Ascending aorta (tissue), 2 donors: ENCODE measurements around the gene ACAA2. TPM values are rescaled to one million over a fixed set of nuclear protein-coding genes. Genes with fewer than 3 reads are reported as not detected.

Experiments
- DNase-seq, 2 donors: peaks; one replicate each; pipeline ENCODE4 v3.0.0-alpha.2; 2019; ENCODE audit warnings: low spot score in 2 of 2
- H3K27ac ChIP-seq, 2 donors: fragments of 200-600 bp; sonication (generic); one replicate each; pipeline ENCODE4 v1.5.1; 2016 to 2017; ENCODE audit warnings: mild to moderate bottlenecking in 1 of 2
- H3K27me3 ChIP-seq: fragments of 200-600 bp; sonication (generic); one replicate; pipeline ENCODE4 v1.5.1; 2017
- H3K36me3 ChIP-seq, 2 donors: fragments of 200-600 bp; sonication (generic); one replicate each; pipeline ENCODE4 v1.5.1; 2016
- H3K4me1 ChIP-seq, 2 donors: fragments of 200-600 bp; sonication (generic); one replicate each; pipeline ENCODE4 v1.5.1; 2016 to 2017; ENCODE audit warnings: mild to moderate bottlenecking in 1 of 2
- H3K4me3 ChIP-seq, 2 donors: fragments of 200-600 bp; sonication (generic); one replicate each; pipeline ENCODE4 v1.5.1; 2016 to 2017; ENCODE audit warnings: mild to moderate bottlenecking in 1 of 2
- H3K9me3 ChIP-seq, 2 donors: fragments of 200-600 bp; sonication (generic); one replicate each; pipeline ENCODE4 v1.5.1; 2016
- CTCF ChIP-seq, 3 experiments: fragments of 200-600 bp in 2 of 3; fragments of 450-650 bp in 1 of 3; sonication (generic) in 2 of 3; IDR thresholded peaks; one replicate each; pipeline ENCODE4 v1.5.1; 2016 to 2019; ENCODE audit warnings: antibody characterized with exemption in 3 of 3, mild to moderate bottlenecking in 1 of 3, moderate library complexity in 1 of 3
- intact Hi-C: fragments of 100-400 bp; cut with DNase I; formaldehyde crosslinking; loops from one replicate; pipeline ENCODE4 v1.15.1; 2023
- total RNA-seq: library from RNA; depleted of rRNA; stranded (reverse); fragments of >200 nt; gene quantifications from one replicate; pipeline ENCODE4 v1.1.0, GENCODE V29; 2016

The ACAA2 gene
- total RNA-seq, 1 donor from 2014 or later = 33.4 TPM

DNA sequence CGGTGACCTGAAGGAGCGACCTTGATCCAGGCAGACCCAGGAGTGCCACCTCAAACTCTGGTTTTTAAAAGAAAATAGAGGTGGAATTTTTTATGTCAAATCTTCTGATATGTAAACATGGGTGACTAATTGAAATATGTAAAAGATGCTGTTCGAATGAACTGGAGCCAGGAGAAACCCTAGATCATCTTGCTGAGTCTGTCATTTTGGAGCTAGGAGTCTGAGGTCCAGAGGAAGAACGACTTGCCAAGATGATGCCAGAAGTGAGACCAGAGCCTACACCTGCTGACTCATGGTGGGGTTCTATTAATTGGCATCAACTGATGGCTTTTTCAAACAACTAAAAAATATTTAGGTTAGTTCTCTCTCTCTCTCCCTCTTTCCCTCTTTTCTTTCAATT lies 74.1 kb downstream of the ACAA2 start:
- Histone ChIP-seq H3K4me3 (no peak overlapping the region), H3K36me3 (no peaks in the 10 kb centered on the region), H3K27me3 (no peaks in the 10 kb centered on the region), H3K27ac (no peak overlapping the region), H3K9me3 (no peaks in the 10 kb centered on the region), H3K4me1 (no peaks in the 10 kb centered on the region)
- no peak for DNase-seq
- no peak for TF ChIP-seq CTCF (IDR thresholded peaks at IDR 0.05)
- intact Hi-C loops = no loop called here

DNA sequence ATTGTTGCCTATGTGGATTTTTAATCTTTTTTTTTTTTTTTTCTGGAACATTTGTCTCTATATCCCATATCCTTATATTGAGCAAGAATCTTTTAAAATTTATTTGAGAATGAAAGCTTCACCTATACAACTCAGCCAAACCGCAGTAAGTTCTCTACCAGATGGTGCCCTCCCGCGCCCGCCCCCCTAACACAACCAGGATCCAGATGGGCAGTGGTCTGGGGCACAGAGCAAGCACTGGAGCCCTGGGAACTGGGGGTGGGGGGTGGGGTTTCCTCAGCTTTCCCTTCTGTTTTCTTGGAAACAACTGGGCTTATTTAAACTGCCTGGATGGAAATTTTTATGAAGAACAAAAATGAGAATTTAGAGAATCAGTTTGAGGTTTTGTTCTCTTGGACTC lies 74.6 kb downstream of the ACAA2 start:
- no peaks in the 10 kb centered on the region for H3K4me1 ChIP-seq
- H3K36me3 ChIP-seq = no peaks in the 10 kb centered on the region
- DNase-seq = no peak
- H3K9me3 ChIP-seq = no peaks in the 10 kb centered on the region
- H3K27ac ChIP-seq = no peak overlapping the region
- no peak for TF ChIP-seq CTCF (IDR thresholded peaks at IDR 0.05)
- no peaks in the 10 kb centered on the region for H3K27me3 ChIP-seq
- intact Hi-C loops = no loop called here
- H3K4me3 ChIP-seq = no peak overlapping the region

DNA sequence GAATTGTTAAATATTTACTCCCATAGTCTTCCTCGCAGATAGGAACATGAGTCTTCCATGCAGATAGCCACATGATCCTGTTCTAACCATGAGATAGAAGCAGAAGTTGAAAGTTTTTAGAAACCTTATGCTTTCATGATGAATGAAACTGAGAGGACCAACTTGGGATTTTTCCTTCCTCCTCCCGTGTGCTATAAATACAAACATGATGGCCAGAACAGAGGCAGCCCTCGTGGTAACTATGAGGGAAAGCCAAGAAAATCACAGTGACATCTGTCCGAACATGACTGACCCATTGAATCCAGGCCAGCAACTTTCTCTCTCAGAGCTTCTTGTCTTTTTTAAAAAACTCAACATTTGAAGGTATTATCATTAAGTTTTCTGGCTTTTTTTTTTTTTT lies 78.5 kb downstream of the ACAA2 start:
- no peak for DNase-seq
- intact Hi-C loops = no loop called here
- TF ChIP-seq CTCF (IDR thresholded peaks at IDR 0.05) = no peak
- Histone ChIP-seq H3K27me3 (no peaks in the 10 kb centered on the region), H3K36me3 (no peaks in the 10 kb centered on the region), H3K4me1 (no peaks in the 10 kb centered on the region), H3K4me3 (no peak overlapping the region), H3K9me3 (no peaks in the 10 kb centered on the region), H3K27ac (no peak overlapping the region)

DNA sequence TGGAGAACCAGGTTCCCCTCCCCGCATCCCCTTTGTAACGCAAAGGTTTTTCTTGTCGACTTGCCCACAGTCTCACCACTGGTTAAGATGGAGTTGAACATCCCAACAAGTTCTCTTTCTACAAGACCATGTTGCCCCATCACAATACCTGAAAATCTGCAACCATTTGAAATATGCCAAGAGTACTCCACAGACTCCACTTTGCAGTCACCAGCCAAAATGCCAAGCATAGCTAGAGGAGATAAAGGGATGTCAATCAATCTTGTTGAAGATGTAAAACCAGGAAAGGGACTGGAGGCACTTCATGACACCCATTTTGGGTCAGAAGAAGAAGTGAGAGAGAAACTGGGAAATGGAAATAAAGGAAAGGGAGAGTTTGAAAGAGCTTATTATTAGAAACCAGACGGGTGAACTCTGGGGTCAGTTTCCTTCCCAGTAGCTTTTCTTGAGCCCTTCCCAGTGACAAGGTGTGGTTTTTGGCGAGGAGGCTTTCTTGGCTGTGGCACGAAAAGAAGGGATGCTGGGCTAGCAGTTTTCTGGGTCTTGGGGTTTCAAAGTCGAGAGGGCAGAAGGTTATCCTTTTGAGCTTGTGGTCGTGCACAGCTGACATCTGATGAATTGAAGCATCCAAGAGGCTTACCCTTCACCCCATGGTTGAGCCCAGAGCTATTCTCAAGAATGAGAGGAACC lies 79.3 kb downstream of the ACAA2 start:
- Histone ChIP-seq H3K4me1 (no peaks in the 10 kb centered on the region), H3K27ac (no peak overlapping the region), H3K27me3 (no peaks in the 10 kb centered on the region), H3K36me3 (no peaks in the 10 kb centered on the region), H3K9me3 (no peaks in the 10 kb centered on the region), H3K4me3 (no peak overlapping the region)
- no peak for TF ChIP-seq CTCF (IDR thresholded peaks at IDR 0.05)
- intact Hi-C loops = no loop called here
- DNase-seq = no peak

DNA sequence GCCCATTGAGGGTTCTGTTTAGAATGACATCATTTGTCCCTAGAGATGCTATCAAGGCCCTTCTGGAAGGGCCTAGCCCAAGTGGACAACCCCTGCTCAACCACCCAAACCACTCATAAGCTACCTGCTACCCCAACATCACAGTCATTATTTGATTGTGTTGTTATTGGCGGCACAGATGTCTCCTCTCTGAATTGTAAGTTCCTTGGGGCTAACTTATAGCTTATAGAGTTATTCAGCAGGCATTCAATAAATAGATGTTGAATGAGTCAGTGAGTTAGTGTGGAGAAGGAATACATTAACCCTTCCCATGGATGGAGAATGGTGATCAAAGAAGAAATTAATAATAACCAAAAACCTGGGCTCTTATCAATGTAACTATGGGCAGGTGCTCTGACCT lies 80.0 kb downstream of the ACAA2 start:
- TF ChIP-seq CTCF (IDR thresholded peaks at IDR 0.05) = no peak
- no peaks in the 10 kb centered on the region for H3K4me1 ChIP-seq
- intact Hi-C loops = no loop called here
- no peaks in the 10 kb centered on the region for H3K27me3 ChIP-seq
- H3K9me3 ChIP-seq = no peaks in the 10 kb centered on the region
- no peak overlapping the region for H3K4me3 ChIP-seq
- no peaks in the 10 kb centered on the region for H3K36me3 ChIP-seq
- no peak overlapping the region for H3K27ac ChIP-seq
- no peak for DNase-seq
